Activated CD8-positive, alpha-beta memory T cell treated with anti-CD3 and anti-CD28 coated beads, Interleukin-2, amount 50 U/mL, for 48 hours (primary cell): Measurements from ENCODE around the gene UNKL.

Source experiments
- DNase-seq: peaks from one replicate; pipeline ENCODE4 v3.0.0-alpha.2; 2020

UNKL gene

GRCh38 chr16:1320658-1321240, 93.8 kb downstream of the UNKL start:
- DNase-seq: no peak

DNA sequence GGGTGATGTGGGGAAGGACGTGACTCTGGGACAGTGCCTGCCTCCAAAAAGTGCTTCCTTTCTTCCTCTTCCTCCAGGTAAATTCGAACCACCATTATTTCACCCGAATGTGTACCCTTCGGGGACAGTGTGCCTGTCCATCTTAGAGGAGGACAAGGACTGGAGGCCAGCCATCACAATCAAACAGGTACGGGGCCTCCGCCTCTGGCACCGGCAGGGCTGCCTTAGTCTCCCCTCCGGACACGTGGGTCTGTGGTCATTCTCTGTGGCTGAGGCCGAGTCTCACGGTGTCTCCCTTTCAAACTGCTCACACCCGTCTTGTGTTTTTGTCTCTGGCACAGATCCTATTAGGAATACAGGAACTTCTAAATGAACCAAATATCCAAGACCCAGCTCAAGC, 94.4 kb downstream of the UNKL start:
- DNase-seq: no peak

DNA sequence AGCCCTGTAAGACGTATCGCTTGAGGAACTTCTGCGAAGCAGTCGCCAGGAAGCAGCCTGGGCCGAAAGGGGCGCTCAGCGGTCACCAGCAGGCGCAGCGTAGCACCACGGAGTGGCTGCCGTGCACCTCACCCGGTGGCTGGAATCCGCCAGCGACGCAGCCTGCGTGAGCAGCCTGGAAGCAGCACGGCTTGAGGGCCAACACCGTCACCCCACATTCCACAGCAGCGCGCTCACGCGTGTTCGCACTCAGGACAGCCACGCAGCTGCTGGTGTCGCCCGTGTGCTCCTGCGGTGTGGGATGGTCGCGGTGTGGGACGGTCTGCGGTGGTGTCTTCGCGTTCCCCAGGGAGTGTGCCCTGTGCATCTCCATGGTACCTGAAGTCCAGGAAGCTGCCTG, 95.5 kb downstream of the UNKL start:
- DNase-seq: no peak

GRCh38 chr16:1318268-1318545, 96.3 kb downstream of the UNKL start:
- no peak for DNase-seq

- DNase-seq: no peak
These were observed 96.8 kb downstream of the UNKL start for GRCh38 chr16:1317479-1318267.

DNA sequence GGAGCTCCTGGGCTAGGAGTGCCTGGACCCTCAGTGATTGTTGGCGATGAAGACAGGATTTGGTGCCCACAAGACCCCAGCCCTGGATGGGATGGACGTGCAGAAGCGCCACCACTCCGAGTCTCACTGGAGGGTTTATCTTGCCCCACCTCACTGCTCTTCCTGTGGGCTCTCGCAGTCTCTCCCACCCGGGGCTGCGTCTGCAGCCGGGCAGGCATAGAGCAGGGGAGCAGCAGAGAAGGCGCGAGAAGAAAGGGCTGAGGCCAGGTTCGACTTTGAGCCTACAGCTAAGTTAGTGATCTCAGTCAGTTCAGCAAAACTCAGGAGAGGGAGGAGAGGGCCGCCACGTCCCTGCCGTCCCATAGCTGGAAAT, 98.5 kb downstream of the UNKL start:
- no peak for DNase-seq

DNA sequence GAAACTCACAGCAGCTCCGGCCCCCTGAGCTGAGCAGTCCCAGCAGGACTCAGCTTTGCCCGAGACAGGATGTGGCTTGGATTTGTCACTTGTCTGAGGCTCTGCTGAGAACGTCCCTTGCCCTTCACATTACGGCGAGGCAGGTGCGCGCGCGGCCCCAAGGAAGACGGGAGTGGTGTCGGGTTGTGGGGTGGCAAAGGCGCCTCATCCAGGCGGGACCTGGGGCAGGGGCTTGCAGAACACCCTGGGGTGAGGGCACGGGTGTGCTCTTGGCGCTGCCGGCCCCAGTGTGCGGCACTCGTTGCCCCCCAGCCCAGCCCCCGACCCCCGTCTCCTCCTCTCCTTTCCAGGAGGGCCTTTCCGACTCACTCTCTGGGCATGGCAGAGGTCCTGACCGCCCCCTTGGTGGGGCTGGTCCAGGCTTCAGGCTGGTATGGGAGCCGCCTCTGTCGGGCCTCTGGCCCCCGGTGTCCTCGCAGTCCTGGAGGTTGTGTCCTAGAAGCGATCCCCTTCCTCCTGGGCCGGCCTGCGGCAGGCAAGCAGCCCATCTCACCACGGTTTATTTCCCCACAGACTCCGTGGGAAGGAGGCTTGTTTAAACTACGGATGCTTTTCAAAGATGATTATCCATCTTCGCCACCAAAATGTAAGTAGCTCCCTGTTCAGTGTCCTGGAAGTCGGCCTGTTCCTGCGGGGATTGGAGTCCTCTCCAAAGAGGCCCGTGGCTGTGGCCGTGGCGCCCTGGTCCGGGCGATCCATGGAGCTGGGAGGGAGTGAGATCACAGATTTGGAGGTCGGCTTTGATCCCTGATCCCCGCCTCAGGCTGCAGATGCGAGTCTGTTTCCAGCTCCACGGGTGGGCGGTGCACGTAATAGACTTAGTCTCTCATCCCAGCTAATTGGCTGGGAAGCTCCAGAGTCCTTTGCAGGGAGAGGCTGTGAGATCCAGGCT, 99.1 kb downstream of the UNKL start:
- no peak for DNase-seq

GRCh38 chr16:1314399-1315068, 100.0 kb downstream of the UNKL start:
- DNase-seq: no peak

DNA sequence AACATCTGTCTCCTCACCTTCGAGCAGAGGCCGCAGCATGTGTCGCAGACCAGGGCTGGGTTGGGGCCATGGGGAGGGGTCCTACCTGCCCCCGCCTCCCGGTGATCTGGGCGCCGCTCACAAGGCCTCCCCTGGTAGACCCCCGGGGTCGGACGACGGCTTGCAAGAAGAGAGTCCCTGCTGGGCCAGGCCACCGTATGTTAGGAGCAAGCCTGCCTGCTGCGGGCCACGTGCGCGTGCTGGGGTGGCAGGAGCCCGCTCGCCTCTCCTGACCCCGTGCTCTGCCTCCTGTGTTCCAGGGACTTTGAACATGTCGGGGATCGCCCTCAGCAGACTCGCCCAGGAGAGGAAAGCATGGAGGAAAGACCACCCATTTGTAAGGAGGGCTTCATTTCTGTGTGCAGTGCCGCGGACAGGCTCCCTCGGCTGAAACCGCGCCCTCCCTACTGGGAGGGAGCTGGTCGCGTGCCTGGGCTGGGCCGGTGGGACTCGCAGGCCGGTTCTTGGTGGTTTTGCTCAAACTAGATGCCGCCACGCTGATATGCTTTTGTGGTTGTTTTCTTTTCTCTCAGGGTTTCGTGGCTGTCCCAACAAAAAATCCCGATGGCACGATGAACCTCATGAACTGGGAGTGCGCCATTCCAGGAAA, 100.7 kb downstream of the UNKL start:
- no peak for DNase-seq
